CD4-positive, alpha-beta T cell treated with Interleukin-2 at 100 ng/mL for 4 hours (primary cell): ENCODE results near the gene ITPR2.

Experiments used
- DNase-seq: peaks from one replicate; pipeline ENCODE4 v3.0.0-alpha.2; 2020; ENCODE audit warnings: low spot score

The ITPR2 gene

GRCh38 chr12:26513363-26514043 lies 319.5 kb downstream of the ITPR2 start:
- DNase-seq, result no peak

- DNase-seq, result no peak
Observed at GRCh38 chr12:26512213-26512612, 320.8 kb downstream of the ITPR2 start.

- no peak for DNase-seq
Observed at GRCh38 chr12:26510354-26510674, 322.7 kb downstream of the ITPR2 start.

- no peak for DNase-seq
Observed at GRCh38 chr12:26507613-26508012, 325.4 kb downstream of the ITPR2 start.

GRCh38 chr12:26499979-26500640 lies 332.9 kb downstream of the ITPR2 start:
- no peak for DNase-seq

GRCh38 chr12:26496170-26496569 lies 336.8 kb downstream of the ITPR2 start:
- DNase-seq, result no peak

GRCh38 chr12:26493656-26494055 lies 339.3 kb downstream of the ITPR2 start:
- DNase-seq, result no peak

- no peak for DNase-seq
Observed at GRCh38 chr12:26492406-26492805, 340.6 kb downstream of the ITPR2 start.

- DNase-seq, result no peak
Observed at GRCh38 chr12:26489908-26490307, 343.1 kb downstream of the ITPR2 start.

- no peak for DNase-seq
Observed at GRCh38 chr12:26488351-26488750, 344.6 kb downstream of the ITPR2 start.

GRCh38 chr12:26473291-26473690 lies 359.7 kb downstream of the ITPR2 start:
- DNase-seq, result no peak

GRCh38 chr12:26471560-26471959 lies 361.4 kb downstream of the ITPR2 start:
- DNase-seq, result no peak

GRCh38 chr12:26469421-26470180 lies 363.4 kb downstream of the ITPR2 start:
- DNase-seq, result no peak

GRCh38 chr12:26467351-26467750 lies 365.6 kb downstream of the ITPR2 start:
- no peak for DNase-seq

- no peak for DNase-seq
Observed at GRCh38 chr12:26466726-26467125, 366.3 kb downstream of the ITPR2 start.

- DNase-seq, result no peak
Observed at GRCh38 chr12:26465419-26466097, 367.4 kb downstream of the ITPR2 start.

GRCh38 chr12:26461776-26462175 lies 371.2 kb downstream of the ITPR2 start:
- no peak for DNase-seq

- no peak for DNase-seq
Observed at GRCh38 chr12:26460361-26460760, 372.6 kb downstream of the ITPR2 start.

- no peak for DNase-seq
Observed at GRCh38 chr12:26455936-26456574, 376.9 kb downstream of the ITPR2 start.

- no peak for DNase-seq
Observed at GRCh38 chr12:26453246-26453645, 379.7 kb downstream of the ITPR2 start.

- DNase-seq, result no peak
Observed at GRCh38 chr12:26452511-26452910, 380.5 kb downstream of the ITPR2 start.

GRCh38 chr12:26451763-26452162 lies 381.2 kb downstream of the ITPR2 start:
- no peak for DNase-seq
